ENCODE measurements around the gene STXBP2. TPM values are rescaled to one million over a fixed set of nuclear protein-coding genes. Genes with fewer than 3 reads are reported as not detected.

Gene STXBP2
- total and polyA plus RNA-seq, 4 experiments from 2014 or later: 73.1 to 220 (median 154) TPM

- H3K4me3 ChIP-seq (ENCODE audit: low read length in 2 of 2): peak overlapping the region; percentile 36 to 74
- H3K4me3 Mint-ChIP-seq: peak overlapping the region; percentile 82 to 89 (median 84)
- no peaks in the 10 kb centered on the region for H3K9me3 ChIP-seq (ENCODE audit: control insufficient read depth in 1 of 2, low read length in 2 of 2)
- H3K27ac ChIP-seq (ENCODE audit: low read depth, low read length): peak overlapping the region; percentile 77
- no peaks in the 10 kb centered on the region for H3K27me3 ChIP-seq (ENCODE audit: insufficient read depth, low read length)
- H3K27ac Mint-ChIP-seq: peak overlapping the region; percentile 82 to 95 (median 94)
- H3K27me3 Mint-ChIP-seq: no peaks in the 10 kb centered on the region
- peaks cover 7 to 16% of the 10 kb centered on the region in 2 donors for H3K36me3 Mint-ChIP-seq
- peaks cover 36% of the 10 kb centered on the region for H3K4me1 ChIP-seq (ENCODE audit: insufficient read depth, low read length)
- CTCF ChIA-PET (ENCODE audit: partially characterized antibody): interaction anchor here (0.8 to 1.3 kb wide), 5 partner anchors 8 to 162 kb away, joined by 3 to 7 read pairs (median 3); partner anchors contain the start of genes PET100, TRAPPC5 and XAB2
- peaks cover 20 to 50% (median 34%) of the 10 kb centered on the region in 4 donors for H3K4me1 Mint-ChIP-seq
- intact Hi-C loops (cut with micrococcal nuclease): loop anchor here (1.0 to 2.0 kb wide), 3 partner anchors 8 to 103 kb away; partner anchors contain the start of genes PET100, PNPLA6, TRAPPC5 and XAB2
- H3K9me3 Mint-ChIP-seq: no peaks in the 10 kb centered on the region
- H3K36me3 ChIP-seq (ENCODE audit: insufficient read depth, low read length): peaks cover 13% of the 10 kb centered on the region
- POLR2A ChIA-PET (ENCODE audit: partially characterized antibody): interaction anchor here (0.7 to 3.1 kb wide), 11 partner anchors 8 to 306 kb away, joined by 3 to 15 read pairs (median 4); partner anchors contain the start of genes PET100, RETN, SNAPC2 and TIMM44
- peak in 2 of 5 donors; percentile 23 for DNase-seq
Measured at GRCh38 chr19:7637374-7638256, 705 bp downstream of the STXBP2 start.

GRCh38 chr19:7638802-7639465 lies 2.0 kb downstream of the STXBP2 start:
- Mint-ChIP-seq H3K9me3 (no peaks in the 10 kb centered on the region), H3K27me3 (no peaks in the 10 kb centered on the region), H3K4me3 (peak overlapping the region in 7 of 8 donors; percentile 14 to 61 (median 41)), H3K36me3 (peaks cover 7 to 11% of the 10 kb centered on the region in 2 donors), H3K27ac (peak overlapping the region in 4 of 7 donors; percentile 28 to 90 (median 60)), H3K4me1 (peaks cover 20 to 50% (median 34%) of the 10 kb centered on the region in 4 donors)
- Histone ChIP-seq H3K27ac (ENCODE audit: low read depth, low read length) (no peak overlapping the region), H3K9me3 (ENCODE audit: control insufficient read depth in 1 of 2, low read length in 2 of 2) (no peaks in the 10 kb centered on the region), H3K27me3 (ENCODE audit: insufficient read depth, low read length) (no peaks in the 10 kb centered on the region), H3K36me3 (ENCODE audit: insufficient read depth, low read length) (peaks cover 16% of the 10 kb centered on the region), H3K4me3 (ENCODE audit: low read length in 2 of 2) (no peak overlapping the region), H3K4me1 (ENCODE audit: insufficient read depth, low read length) (peaks cover 36% of the 10 kb centered on the region)
- intact Hi-C loops (cut with micrococcal nuclease): no loop called here
- peak in 1 of 5 donors; percentile 33 for DNase-seq
- POLR2A ChIA-PET (ENCODE audit: partially characterized antibody): interaction anchor here (1.7 to 3.1 kb wide), 3 partner anchors 9 to 282 kb away, joined by 4 to 15 read pairs (median 5); partner anchors contain the start of genes PET100, SNAPC2 and XAB2
- CTCF ChIA-PET (ENCODE audit: partially characterized antibody): no interaction called here

- no peaks in the 10 kb centered on the region for H3K27me3 ChIP-seq (ENCODE audit: insufficient read depth, low read length)
- H3K4me1 ChIP-seq (ENCODE audit: insufficient read depth, low read length): peaks cover 36% of the 10 kb centered on the region
- H3K4me3 ChIP-seq (ENCODE audit: low read length in 2 of 2): no peak overlapping the region
- H3K4me1 Mint-ChIP-seq: peaks cover 16 to 44% (median 33%) of the 10 kb centered on the region in 4 donors
- intact Hi-C loops (cut with micrococcal nuclease): no loop called here
- no peaks in the 10 kb centered on the region for H3K9me3 ChIP-seq (ENCODE audit: control insufficient read depth in 1 of 2, low read length in 2 of 2)
- no peak for DNase-seq
- peak overlapping the region in 6 of 8 donors; percentile 5 to 75 (median 50) for H3K4me3 Mint-ChIP-seq
- H3K9me3 Mint-ChIP-seq: no peaks in the 10 kb centered on the region
- H3K36me3 ChIP-seq (ENCODE audit: insufficient read depth, low read length): peaks cover 21% of the 10 kb centered on the region
- ChIA-PET CTCF (ENCODE audit: partially characterized antibody) (no interaction called here), POLR2A (ENCODE audit: partially characterized antibody) (interaction anchor here (3.1 kb wide), 1 partner anchor 10 kb away, joined by 15 read pairs; the partner anchor contains the start of genes PET100 and XAB2)
- peaks cover 7 to 10% of the 10 kb centered on the region in 2 donors for H3K36me3 Mint-ChIP-seq
- H3K27me3 Mint-ChIP-seq: no peaks in the 10 kb centered on the region
- H3K27ac ChIP-seq (ENCODE audit: low read depth, low read length): no peak overlapping the region
- H3K27ac Mint-ChIP-seq: peak overlapping the region in 5 of 7 donors; percentile 66 to 86 (median 81)
Measured at GRCh38 chr19:7639863-7640348, 3.0 kb downstream of the STXBP2 start.

- Histone ChIP-seq H3K4me1 (ENCODE audit: insufficient read depth, low read length) (peaks cover 36% of the 10 kb centered on the region), H3K9me3 (ENCODE audit: control insufficient read depth in 1 of 2, low read length in 2 of 2) (no peaks in the 10 kb centered on the region), H3K27me3 (ENCODE audit: insufficient read depth, low read length) (no peaks in the 10 kb centered on the region), H3K27ac (ENCODE audit: low read depth, low read length) (no peak overlapping the region), H3K36me3 (ENCODE audit: insufficient read depth, low read length) (peaks cover 25% of the 10 kb centered on the region), H3K4me3 (ENCODE audit: low read length in 2 of 2) (no peak overlapping the region)
- CTCF ChIA-PET (ENCODE audit: partially characterized antibody): interaction anchor here (0.6 to 0.8 kb wide), 3 partner anchors 40 to 1180 kb away, joined by 3 to 4 read pairs (median 4); partner anchors contain the start of gene TRAPPC5
- POLR2A ChIA-PET (ENCODE audit: partially characterized antibody): no interaction called here
- peaks cover 17 to 37% (median 27%) of the 10 kb centered on the region in 4 donors for H3K4me1 Mint-ChIP-seq
- H3K27ac Mint-ChIP-seq: no peak overlapping the region
- DNase-seq: peak in 1 of 5 donors; percentile 30
- intact Hi-C loops (cut with micrococcal nuclease): no loop called here
- no peak overlapping the region for H3K4me3 Mint-ChIP-seq
- H3K27me3 Mint-ChIP-seq: no peaks in the 10 kb centered on the region
- H3K9me3 Mint-ChIP-seq: no peaks in the 10 kb centered on the region
- H3K36me3 Mint-ChIP-seq: peaks cover 9 to 13% of the 10 kb centered on the region in 2 donors
Measured at GRCh38 chr19:7640803-7641202, 3.9 kb downstream of the STXBP2 start.

GRCh38 chr19:7641290-7642276 lies 4.7 kb downstream of the STXBP2 start:
- Histone ChIP-seq H3K9me3 (ENCODE audit: control insufficient read depth in 1 of 2, low read length in 2 of 2) (no peaks in the 10 kb centered on the region), H3K27ac (ENCODE audit: low read depth, low read length) (no peak overlapping the region), H3K4me3 (ENCODE audit: low read length in 2 of 2) (no peak overlapping the region), H3K4me1 (ENCODE audit: insufficient read depth, low read length) (peaks cover 30% of the 10 kb centered on the region), H3K36me3 (ENCODE audit: insufficient read depth, low read length) (peaks cover 25% of the 10 kb centered on the region), H3K27me3 (ENCODE audit: insufficient read depth, low read length) (no peaks in the 10 kb centered on the region)
- Mint-ChIP-seq H3K4me3 (no peak overlapping the region), H3K27ac (peak overlapping the region in 1 of 7 donors; percentile 62), H3K4me1 (peaks cover 15 to 30% (median 23%) of the 10 kb centered on the region in 4 donors), H3K27me3 (no peaks in the 10 kb centered on the region), H3K9me3 (no peaks in the 10 kb centered on the region), H3K36me3 (peaks cover 11 to 15% of the 10 kb centered on the region in 2 donors)
- ChIA-PET POLR2A (ENCODE audit: partially characterized antibody) (interaction anchor here (1.2 kb wide), 1 partner anchor 8 kb away, joined by 3 read pairs; the partner anchor contains the start of gene PCP2), CTCF (ENCODE audit: partially characterized antibody) (interaction anchor here (0.6 to 2.0 kb wide), 4 partner anchors 10 to 643 kb away, joined by 3 to 6 read pairs (median 4); partner anchors contain the start of gene TRAPPC5)
- peak in 1 of 5 donors; percentile 29 for DNase-seq
- intact Hi-C loops (cut with micrococcal nuclease): no loop called here

All from CD4-positive, alpha-beta memory T cell (primary cell).